ENCODE data around the gene IQGAP1. TPM values are rescaled to one million over a fixed set of nuclear protein-coding genes. Genes with fewer than 3 reads are reported as not detected.

The IQGAP1 gene
- total RNA-seq, 1 experiment from 2014 or later = 113 TPM

GRCh38 chr15:90512981-90513380 lies 124.9 kb downstream of the IQGAP1 start:
- RAD21 ChIA-PET (ENCODE audit: low non-redundant PET in 1 of 2, low total read pairs in 2 of 2, uncharacterized antibody in 2 of 2, unreplicated experiment in 2 of 2) = interaction anchor here in 1 of 2 experiments (0.5 kb wide), 1 partner anchor 10 kb away, joined by 4 read pairs; no protein-coding TSS in a partner anchor
- no peak for DNase-seq (ENCODE audit: low read depth, low spot score)
- Histone ChIP-seq H3K4me1 (ENCODE audit: control insufficient read depth in 1 of 2, insufficient read depth in 2 of 2, low read length in 2 of 2) (peaks cover 0 to 2% of the 10 kb centered on the region in 2 experiments; a peak in 1 of 4 replicates), H3K9me3 (ENCODE audit: control insufficient read depth in 1 of 2, insufficient read depth in 1 of 2, low read depth in 1 of 2, low read length in 2 of 2) (no peaks in the 10 kb centered on the region), H3K36me3 (ENCODE audit: control insufficient read depth in 1 of 2, insufficient read depth in 2 of 2, low read length in 2 of 2) (no peaks in the 10 kb centered on the region), H3K27ac (ENCODE audit: low read depth, low read length) (no peak overlapping the region), H2AFZ (ENCODE audit: low read depth, low read length, poor library complexity, severe bottlenecking) (no peak overlapping the region), H3K27me3 (ENCODE audit: insufficient read depth, low read length) (no peaks in the 10 kb centered on the region), H4K20me1 (ENCODE audit: insufficient read depth) (no peaks in the 10 kb centered on the region), H3K4me3 (replicated peaks in 1 of 2; ENCODE audit: low read depth in 1 of 2, low read length in 2 of 2) (no peak overlapping the region), H3K79me2 (ENCODE audit: insufficient read depth, low read length) (no peaks in the 10 kb centered on the region), H3K9ac (ENCODE audit: low read length) (no peak overlapping the region), H3K9me2 (ENCODE audit: insufficient read depth) (no peaks in the 10 kb centered on the region), H3K4me2 (ENCODE audit: low read length) (no peak overlapping the region)
- POLR2A ChIA-PET = no interaction called here
- intact Hi-C loops (cut with micrococcal nuclease) = no loop called here
- CTCF ChIA-PET = no interaction called here
- no TSS peak for BruUV-seq (replicated peaks)
- TF ChIP-seq FOSL1 (IDR thresholded peaks at IDR 0.05; ENCODE audit: low read depth) (no peak), ZBTB33 (IDR thresholded peaks at IDR 0.05; ENCODE audit: extremely low read depth, insufficient replicate concordance, low read length) (no peak), EGR1 (IDR thresholded peaks at IDR 0.05; ENCODE audit: low read depth) (no peak), ELF1 (IDR thresholded peaks at IDR 0.05; ENCODE audit: borderline replicate concordance, low read depth) (no peak), YY1 (IDR thresholded peaks at IDR 0.05; ENCODE audit: extremely low read depth, insufficient replicate concordance, low read depth, low read length) (no peak), POLR2AphosphoS5 (IDR thresholded peaks at IDR 0.05; ENCODE audit: low read depth, low read length) (no peak)
- TF ChIP-seq, protein P1, sequence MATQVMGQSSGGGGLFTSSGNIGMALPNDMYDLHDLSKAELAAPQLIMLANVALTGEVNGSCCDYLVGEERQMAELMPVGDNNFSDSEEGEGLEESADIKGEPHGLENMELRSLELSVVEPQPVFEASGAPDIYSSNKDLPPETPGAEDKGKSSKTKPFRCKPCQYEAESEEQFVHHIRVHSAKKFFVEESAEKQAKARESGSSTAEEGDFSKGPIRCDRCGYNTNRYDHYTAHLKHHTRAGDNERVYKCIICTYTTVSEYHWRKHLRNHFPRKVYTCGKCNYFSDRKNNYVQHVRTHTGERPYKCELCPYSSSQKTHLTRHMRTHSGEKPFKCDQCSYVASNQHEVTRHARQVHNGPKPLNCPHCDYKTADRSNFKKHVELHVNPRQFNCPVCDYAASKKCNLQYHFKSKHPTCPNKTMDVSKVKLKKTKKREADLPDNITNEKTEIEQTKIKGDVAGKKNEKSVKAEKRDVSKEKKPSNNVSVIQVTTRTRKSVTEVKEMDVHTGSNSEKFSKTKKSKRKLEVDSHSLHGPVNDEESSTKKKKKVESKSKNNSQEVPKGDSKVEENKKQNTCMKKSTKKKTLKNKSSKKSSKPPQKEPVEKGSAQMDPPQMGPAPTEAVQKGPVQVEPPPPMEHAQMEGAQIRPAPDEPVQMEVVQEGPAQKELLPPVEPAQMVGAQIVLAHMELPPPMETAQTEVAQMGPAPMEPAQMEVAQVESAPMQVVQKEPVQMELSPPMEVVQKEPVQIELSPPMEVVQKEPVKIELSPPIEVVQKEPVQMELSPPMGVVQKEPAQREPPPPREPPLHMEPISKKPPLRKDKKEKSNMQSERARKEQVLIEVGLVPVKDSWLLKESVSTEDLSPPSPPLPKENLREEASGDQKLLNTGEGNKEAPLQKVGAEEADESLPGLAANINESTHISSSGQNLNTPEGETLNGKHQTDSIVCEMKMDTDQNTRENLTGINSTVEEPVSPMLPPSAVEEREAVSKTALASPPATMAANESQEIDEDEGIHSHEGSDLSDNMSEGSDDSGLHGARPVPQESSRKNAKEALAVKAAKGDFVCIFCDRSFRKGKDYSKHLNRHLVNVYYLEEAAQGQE (IDR thresholded peaks at IDR 0.05; ENCODE audit: low read depth) = no peak
- no peak for ATAC-seq
